ACHN (cell line): Measurements from ENCODE around the gene FAM117A.
"Not testable (repeated sequence)": the region's sequence is repeated elsewhere in the genome, so short reads cannot be mapped to it uniquely, and the experiment has no call there.

ENCODE experiments used
- DNase-seq: peaks from one replicate; pipeline ENCODE4 v3.0.0-alpha.2; 2015
- in situ Hi-C: cut with HindIII; loops from 2 replicates; pipeline ENCODE4 v1.10.0; 2017; ENCODE audit warnings: low sequenced_read_pairs, low pct_ligation_motif_present, low pct_unique_long_range_greater_than_20kb

FAM117A gene

GRCh38 chr17:49745175-49746139 lies 18.5 kb downstream of the FAM117A start:
- in situ Hi-C loops = no loop called here
- DNase-seq = no peak

- no peak for DNase-seq
- in situ Hi-C loops = no loop called here
These were observed 21.7 kb downstream of the FAM117A start for GRCh38 chr17:49742166-49742638.

- in situ Hi-C loops = no loop called here
- no peak for DNase-seq
These were observed 22.2 kb downstream of the FAM117A start for GRCh38 chr17:49741692-49742076.

- DNase-seq = no peak
- in situ Hi-C loops = no loop called here
These were observed 22.8 kb downstream of the FAM117A start for GRCh38 chr17:49741009-49741691.

GRCh38 chr17:49739641-49740271 lies 24.2 kb downstream of the FAM117A start:
- no peak for DNase-seq
- in situ Hi-C loops = no loop called here

GRCh38 chr17:49738456-49739163 lies 25.3 kb downstream of the FAM117A start:
- no peak for DNase-seq
- in situ Hi-C loops = no loop called here

GRCh38 chr17:49734515-49735490 lies 29.1 kb downstream of the FAM117A start:
- DNase-seq = no peak
- in situ Hi-C loops = no loop called here

GRCh38 chr17:49731435-49731831 lies 32.5 kb downstream of the FAM117A start:
- no peak for DNase-seq

GRCh38 chr17:49730785-49731434 lies 33.0 kb downstream of the FAM117A start:
- DNase-seq = no peak
- in situ Hi-C loops = no loop called here

More at GRCh38 chr17:49731435-49731831, 32.5 kb downstream of the FAM117A start:
- in situ Hi-C loops = no loop called here

GRCh38 chr17:49730078-49730784 lies 33.7 kb downstream of the FAM117A start:
- in situ Hi-C loops = no loop called here
- DNase-seq = no peak

- no peak for DNase-seq
- in situ Hi-C loops = no loop called here
These were observed 34.9 kb downstream of the FAM117A start for GRCh38 chr17:49729069-49729468.

- no peak for DNase-seq
- in situ Hi-C loops = no loop called here
These were observed 35.5 kb downstream of the FAM117A start for GRCh38 chr17:49728425-49728824.

- in situ Hi-C loops = no loop called here
- DNase-seq = no peak
These were observed 36.6 kb downstream of the FAM117A start for GRCh38 chr17:49727380-49727779.

- in situ Hi-C loops = no loop called here
- DNase-seq = no peak
These were observed 38.3 kb downstream of the FAM117A start for GRCh38 chr17:49725452-49726130.

GRCh38 chr17:49724552-49724951 lies 39.4 kb downstream of the FAM117A start:
- DNase-seq, in situ Hi-C loops: not testable (repeated sequence)

GRCh38 chr17:49723423-49723822 lies 40.5 kb downstream of the FAM117A start:
- in situ Hi-C loops = no loop called here
- no peak for DNase-seq
